HG03469 (cell line): ENCODE results near the gene TMEM117.

ENCODE experiments used
- ATAC-seq: cut with Tn5 transposase; IDR thresholded peaks from one replicate; pipeline ENCODE4 v1.9.1; 2021; ENCODE audit warnings: mild to moderate bottlenecking, moderate library complexity, moderate number of reproducible peaks; ENCODE audit not compliant: unreplicated experiment

TMEM117 gene

GRCh38 chr12:43835656-43836474 is at the start of gene TMEM117:
TSS of gene TMEM117 (plus strand) at chr12:43836081.
- peak; percentile 71 for ATAC-seq

- ATAC-seq = no peak
These were observed 48.8 kb upstream of the TMEM117 start for GRCh38 chr12:43786899-43787693.

- no peak for ATAC-seq
These were observed 45.9 kb upstream of the TMEM117 start for GRCh38 chr12:43789941-43790340.

- no peak for ATAC-seq
These were observed 40.1 kb upstream of the TMEM117 start for GRCh38 chr12:43795716-43796280.

GRCh38 chr12:43797561-43798217 is 38.2 kb upstream of the TMEM117 start:
- no peak for ATAC-seq

- no peak for ATAC-seq
These were observed 30.6 kb upstream of the TMEM117 start for GRCh38 chr12:43805149-43805859.

- peak; percentile 81 for ATAC-seq
These were observed 29.8 kb upstream of the TMEM117 start, which contains the start of gene TWF1 for GRCh38 chr12:43805860-43806736. TSS of gene TWF1 (minus strand) at chr12:43806317. CDS start at chr12:43806245, 72 bp downstream.

GRCh38 chr12:43806737-43807072 is 29.2 kb upstream of the TMEM117 start:
- ATAC-seq = no peak

GRCh38 chr12:43807386-43807785 is 28.5 kb upstream of the TMEM117 start:
- ATAC-seq = no peak

- no peak for ATAC-seq
These were observed 23.8 kb upstream of the TMEM117 start for GRCh38 chr12:43812057-43812456.

GRCh38 chr12:43812926-43813325 is 23.0 kb upstream of the TMEM117 start:
- ATAC-seq = no peak

- no peak for ATAC-seq
These were observed 20.5 kb upstream of the TMEM117 start for GRCh38 chr12:43815416-43815815.

GRCh38 chr12:43816168-43816567 is 19.7 kb upstream of the TMEM117 start:
- no peak for ATAC-seq

GRCh38 chr12:43824207-43824775 is 11.6 kb upstream of the TMEM117 start:
- no peak for ATAC-seq

- no peak for ATAC-seq
These were observed 9.2 kb upstream of the TMEM117 start for GRCh38 chr12:43826681-43827080.

GRCh38 chr12:43827093-43827492 is 8.8 kb upstream of the TMEM117 start:
- ATAC-seq = no peak

- no peak for ATAC-seq
These were observed 3.3 kb upstream of the TMEM117 start for GRCh38 chr12:43832463-43833168.

- no peak for ATAC-seq
These were observed 621 bp upstream of the TMEM117 start for GRCh38 chr12:43835264-43835655.
